GM06990 (cell line): Measurements from ENCODE around the gene TMEM41B.

Experiments
- DNase-seq: peaks from one replicate; pipeline ENCODE4 v3.0.0-alpha.2; 2011; ENCODE audit not compliant: insufficient read length; ENCODE audit errors: extremely low read depth
- H3K27me3 ChIP-seq: replicated peaks from 2 replicates; pipeline ENCODE4 v1.6.0; 2011; ENCODE audit warnings: low read length; ENCODE audit not compliant: control insufficient read depth, insufficient read depth
- H3K36me3 ChIP-seq: 2 replicates; pipeline ENCODE4 v1.5.1; 2011; ENCODE audit warnings: low read length; ENCODE audit not compliant: control insufficient read depth, insufficient read depth
- H3K4me3 ChIP-seq: replicated peaks from 2 replicates; pipeline ENCODE4 v1.5.1; 2011; ENCODE audit warnings: low read depth, mild to moderate bottlenecking, control low read depth, low read length
- CTCF ChIP-seq: IDR thresholded peaks from 2 replicates; pipeline ENCODE4 v1.5.1; 2011; ENCODE audit warnings: low read length, control low read depth, mild to moderate bottlenecking, inconsistent platforms; ENCODE audit not compliant: insufficient read depth, poor library complexity, severe bottlenecking

The TMEM41B gene

GRCh38 chr11:9347100-9347499, 32.7 kb upstream of the TMEM41B start:
- Histone ChIP-seq H3K4me3 (no peak overlapping the region), H3K36me3 (no peaks in the 10 kb centered on the region), H3K27me3 (no peaks in the 10 kb centered on the region)
- TF ChIP-seq CTCF, result no peak
- DNase-seq, result no peak

- Histone ChIP-seq H3K27me3 (no peaks in the 10 kb centered on the region), H3K4me3 (no peak overlapping the region), H3K36me3 (no peaks in the 10 kb centered on the region)
- no peak for TF ChIP-seq CTCF
- no peak for DNase-seq
Observed at GRCh38 chr11:9344061-9344680, 29.8 kb upstream of the TMEM41B start.

- no peak for TF ChIP-seq CTCF
Observed at GRCh38 chr11:9341638-9342178, 27.3 kb upstream of the TMEM41B start.

GRCh38 chr11:9332655-9333054, 18.3 kb upstream of the TMEM41B start:
- no peaks in the 10 kb centered on the region for H3K36me3 ChIP-seq
- no peak overlapping the region for H3K4me3 ChIP-seq
- DNase-seq, result no peak
- H3K27me3 ChIP-seq, result no peaks in the 10 kb centered on the region
- no peak for TF ChIP-seq CTCF

More at GRCh38 chr11:9341638-9342178, 27.3 kb upstream of the TMEM41B start:
- DNase-seq, result no peak
- Histone ChIP-seq H3K27me3 (no peaks in the 10 kb centered on the region), H3K4me3 (no peak overlapping the region), H3K36me3 (no peaks in the 10 kb centered on the region)

- H3K36me3 ChIP-seq, result no peaks in the 10 kb centered on the region
- no peak for TF ChIP-seq CTCF
- H3K4me3 ChIP-seq, result no peak overlapping the region
- H3K27me3 ChIP-seq, result no peaks in the 10 kb centered on the region
- no peak for DNase-seq
Observed at GRCh38 chr11:9330387-9331384, 16.3 kb upstream of the TMEM41B start.
